HepG2 (cell line): Measurements from ENCODE around the gene STXBP2. TPM values are rescaled to one million over a fixed set of nuclear protein-coding genes. Genes with fewer than 3 reads are reported as not detected.
A peak's percentile ranks its signal among the peaks of the same experiment; 100 is the strongest.

ENCODE experiments used
- ATAC-seq: fragments of 200-7000 bp; cut with Tn5 transposase; 3 replicates; pipeline ENCODE4 v1.9.1; 2020; ENCODE audit warnings: mild to moderate bottlenecking, moderate library complexity
- BruUV-seq: library from RNA; stranded (reverse); fragments of 400-500 nt; replicated peaks from 2 replicates; lab custom pipeline; 2021; lab: Mats Ljungman, UMichigan
- CTCF ChIA-PET: fragments of 300-600 bp; formaldehyde crosslinking; extraction: SDS; loops from one replicate; lab custom pipeline; 2021; ENCODE audit warnings: low total read pairs, inconsistent platforms, low intra/inter-chr PET ratio; lab: Yijun Ruan, JAX
- POLR2A ChIA-PET: fragments of 350-600 bp; sonication (Branson Sonifier 250); formaldehyde crosslinking; loops from one replicate; lab custom pipeline; 2020; ENCODE audit warnings: antibody characterized with exemption, inconsistent platforms; lab: Yijun Ruan, JAX
- DNase-seq: peaks from one replicate; pipeline ENCODE4 v3.0.0-alpha.2; 2015; ENCODE audit warnings: low spot score
- FAIRE-seq: peaks from 3 replicates; lab custom pipeline; 2011; peaks lifted over from hg19 to GRCh38; lab: Jason Lieb, UNC
- H2AFZ ChIP-seq: one replicate; pipeline ENCODE4 v1.6.1; 2011; ENCODE audit warnings: low read length, inconsistent platforms
- H3K27ac ChIP-seq: fragments of 300-600 bp; 3 replicates; pipeline ENCODE4 v1.8.0; 2011; ENCODE audit warnings: mixed run types, mild to moderate bottlenecking, mixed read lengths, low read length, inconsistent platforms; ENCODE audit not compliant: insufficient read depth; ENCODE audit errors: extremely low read length
- H3K27me3 ChIP-seq, 2 experiments: fragments of 200-600 bp in 1 of 2; 2 replicates in 1 of 2; 3 replicates in 1 of 2; pipeline versions ENCODE4 v1.6.0 to v1.8.0; 2011; ENCODE audit warnings: low read length in 2 of 2, mild to moderate bottlenecking in 2 of 2, moderate library complexity in 2 of 2, inconsistent platforms in 1 of 2; ENCODE audit not compliant: insufficient read depth in 2 of 2, control insufficient read depth in 1 of 2
- H3K36me3 ChIP-seq, 2 experiments: fragments of 200-600 bp in 1 of 2; replicated peaks in 1 of 2; 2 replicates in 1 of 2; 3 replicates in 1 of 2; pipeline versions ENCODE4 v1.5.1 to v1.8.0; 2011; ENCODE audit warnings: low read length in 2 of 2, inconsistent platforms in 1 of 2; ENCODE audit not compliant: insufficient read depth in 2 of 2, control insufficient read depth in 1 of 2
- H3K4me1 ChIP-seq: 2 replicates; pipeline ENCODE4 v1.5.1; 2012; ENCODE audit warnings: low read length, inconsistent platforms; ENCODE audit not compliant: insufficient read depth
- H3K4me2 ChIP-seq: 2 replicates; pipeline ENCODE4 v1.6.0; 2011; ENCODE audit warnings: low read depth, low read length, inconsistent platforms
- H3K4me3 ChIP-seq, 3 experiments: fragments of 200-600 bp in 1 of 3; sonication (generic), shearing (Covaris generic) in 1 of 3; replicated peaks in 1 of 3; 2 replicates each; pipeline ENCODE4 v1.5.1; 2011 to 2016; ENCODE audit warnings: low read length in 3 of 3, inconsistent platforms in 2 of 3, low read depth in 2 of 3, mild to moderate bottlenecking in 2 of 3, control low read depth in 1 of 3, mixed read lengths in 1 of 3; ENCODE audit not compliant: insufficient read depth in 1 of 3
- H3K79me2 ChIP-seq: one replicate; pipeline ENCODE4 v1.6.1; 2011; ENCODE audit warnings: low read length, inconsistent platforms; ENCODE audit not compliant: insufficient read depth
- H3K9ac ChIP-seq: 2 replicates; pipeline ENCODE4 v1.6.0; 2011; ENCODE audit warnings: mild to moderate bottlenecking, low read depth, low read length, inconsistent platforms; ENCODE audit not compliant: insufficient read depth
- H3K9me3 ChIP-seq: 2 replicates; pipeline ENCODE4 v1.5.1; 2012; ENCODE audit warnings: mild to moderate bottlenecking, low read length
- H4K20me1 ChIP-seq: 2 replicates; pipeline ENCODE4 v1.6.0; 2011; ENCODE audit warnings: inconsistent platforms, mild to moderate bottlenecking, low read length, moderate library complexity; ENCODE audit not compliant: insufficient read depth
- CBX2 ChIP-seq, 2 experiments: fragments of 200-600 bp in 1 of 2; sonication (generic); formaldehyde crosslinking in 1 of 2; IDR thresholded peaks; 2 replicates each; pipeline versions ENCODE4 v1.7.0 to v1.8.1; 2018 to 2022; ENCODE audit warnings: low read depth in 2 of 2, low read length in 1 of 2, mild to moderate bottlenecking in 1 of 2, missing genetic modification reagents in 1 of 2
- FOXO1 ChIP-seq: sonication (generic); formaldehyde crosslinking; IDR thresholded peaks from 2 replicates; pipeline ENCODE4 v1.4.0; 2020; ENCODE audit warnings: missing genetic modification reagents
- GFI1 ChIP-seq: sonication (generic); formaldehyde crosslinking; IDR thresholded peaks from 2 replicates; pipeline ENCODE4 v1.5.0; 2020; ENCODE audit warnings: missing genetic modification reagents, mild to moderate bottlenecking, borderline replicate concordance
- MAZ ChIP-seq, 2 experiments: sonication (generic) in 1 of 2; formaldehyde crosslinking in 1 of 2; IDR thresholded peaks; 2 replicates each; pipeline versions ENCODE4 v1.5.0 to v1.6.1; 2012 to 2020; ENCODE audit warnings: low read depth in 2 of 2, mild to moderate bottlenecking in 2 of 2, borderline replicate concordance in 1 of 2, improper control_type of control experiment in 1 of 2, low read length in 1 of 2, missing genetic modification reagents in 1 of 2, moderate library complexity in 1 of 2
- NR2F2 ChIP-seq: IDR thresholded peaks from 2 replicates; pipeline ENCODE4 v1.6.1; 2012; ENCODE audit warnings: low read depth, inconsistent platforms, borderline replicate concordance
- PAX8 ChIP-seq: sonication (generic); formaldehyde crosslinking; IDR thresholded peaks from 2 replicates; pipeline ENCODE4 v1.8.0; 2022; ENCODE audit warnings: mild to moderate bottlenecking, missing genetic modification reagents, borderline replicate concordance
- POLR2G ChIP-seq: fragments of 200-400 bp; formaldehyde crosslinking; IDR thresholded peaks from 2 replicates; pipeline ENCODE4 v1.6.1; 2018; ENCODE audit warnings: mild to moderate bottlenecking, low read depth, low read length, moderate library complexity
- RBM22 ChIP-seq: fragments of 200-400 bp; formaldehyde crosslinking; optimal IDR thresholded peaks from 2 replicates; pipeline ENCODE3; 2017; ENCODE audit warnings: mild to moderate bottlenecking, low read length, moderate library complexity
- ZNF629 ChIP-seq: sonication (generic); formaldehyde crosslinking; conservative IDR thresholded peaks from 2 replicates; pipeline ENCODE4 v1.5.0; 2020; ENCODE audit warnings: missing genetic modification reagents
- ZNF709 ChIP-seq: sonication (generic); formaldehyde crosslinking; IDR thresholded peaks from 2 replicates; pipeline ENCODE4 v1.5.0; 2020; ENCODE audit warnings: mild to moderate bottlenecking, missing genetic modification reagents
- ZNF720 ChIP-seq: sonication (generic); formaldehyde crosslinking; IDR thresholded peaks from 2 replicates; pipeline ENCODE4 v1.4.0; 2020; ENCODE audit warnings: missing genetic modification reagents
- WGBS: methylation state at CpG from one replicate; pipeline ENCODE4 v1.1.6; 2017; ENCODE audit warnings: low lambda C conversion rate; 5-methylcytosine and 5-hydroxymethylcytosine counted together
- in situ Hi-C: cut with HindIII; loops from 2 replicates; pipeline ENCODE4 v1.10.0; 2017; ENCODE audit warnings: low pct_unique_long_range_greater_than_20kb; ENCODE audit not compliant: extremely low pct_ligation_motif_present
- intact Hi-C: fragments of 100-400 bp; cut with micrococcal nuclease; formaldehyde crosslinking; loops from one replicate; pipeline ENCODE4 v1.10.0; 2022; ENCODE audit not compliant: unreplicated experiment
- polyA plus RNA-seq, 8 experiments: library from polyadenylated mRNA; depleted of rRNA in 3 of 8; stranded (reverse) in 7 of 8; unstranded in 1 of 8; fragments of >200 nt; fragmentation: Illumina TruSeq in 4 of 8; extraction: Trizol in 4 of 8; gene quantifications; 2 replicates each; pipeline versions ENCODE4 v1.2.1 to v1.2.3, GENCODE V29; 2011 to 2016; ENCODE audit warnings: low read depth in 4 of 8, missing spikeins in 1 of 8, mixed read lengths in 1 of 8; ENCODE audit not compliant: insufficient read depth in 1 of 8
- total RNA-seq, 5 experiments: library from RNA; depleted of rRNA; stranded (reverse); fragments of >200 nt; fragmentation: Illumina TruSeq; extraction: Trizol; gene quantifications; 2 replicates each; pipeline ENCODE4 v1.2.3, GENCODE V29; 2016; ENCODE audit warnings: low read depth in 1 of 5
- TF ChIP-seq, protein P1 (sequence below): IDR thresholded peaks from 2 replicates; pipeline ENCODE4 v1.6.1; 2016; ENCODE audit warnings: missing genetic modification reagents, missing compliant biosample characterization
- TF ChIP-seq, protein P2 (sequence below): sonication (generic); formaldehyde crosslinking; conservative IDR thresholded peaks from 2 replicates; pipeline ENCODE4 v1.4.0; 2020; ENCODE audit warnings: missing genetic modification reagents
- TF ChIP-seq, protein P3 (sequence below): sonication (generic); formaldehyde crosslinking; IDR thresholded peaks from 2 replicates; pipeline ENCODE4 v1.5.0; 2020; ENCODE audit warnings: missing genetic modification reagents
- TF ChIP-seq, protein P4 (sequence below): IDR thresholded peaks from 2 replicates; pipeline ENCODE4 v1.6.1; 2016; ENCODE audit warnings: low read depth, control low read depth
- TF ChIP-seq, protein P5 (sequence below): sonication (generic); formaldehyde crosslinking; IDR thresholded peaks from 2 replicates; pipeline ENCODE4 v1.4.0; 2020; ENCODE audit warnings: missing genetic modification reagents, mild to moderate bottlenecking, borderline replicate concordance

Gene STXBP2
- total and polyA plus RNA-seq, 2 of the 13 experiments (the other 11 are each of a cell fraction or from before 2014, with no cell fraction given): 22.8 to 40.1 TPM

DNA sequence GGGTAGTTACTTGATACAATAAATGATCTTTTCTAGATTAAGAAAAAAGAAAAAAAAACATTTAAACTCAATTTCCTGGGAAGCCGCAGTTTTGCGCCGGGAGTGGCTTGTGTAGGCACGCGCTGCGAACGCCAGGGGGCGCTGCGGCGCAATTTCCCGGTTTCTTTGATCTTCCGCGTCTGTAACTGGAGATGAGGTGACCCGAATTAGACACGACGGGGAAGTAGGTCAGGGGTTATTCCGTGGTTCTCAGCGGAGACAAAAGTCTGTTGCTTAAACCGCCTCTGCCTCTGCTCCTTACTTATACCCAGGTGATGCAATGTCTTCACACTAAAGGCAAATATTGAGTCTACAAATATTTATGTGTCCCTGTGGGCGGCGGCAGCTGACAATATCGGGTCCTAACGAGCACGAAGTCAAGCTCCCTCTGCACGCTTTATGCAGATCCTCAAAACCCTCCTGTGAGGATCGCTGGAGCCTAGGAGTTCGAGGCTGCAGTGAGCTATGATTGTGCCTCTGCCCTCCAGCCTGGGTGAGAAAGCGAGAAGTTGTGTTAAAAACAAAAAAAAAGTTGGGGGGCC, 15.2 kb downstream of the STXBP2 start:
- Histone ChIP-seq H3K9ac (no peak overlapping the region), H3K79me2 (no peaks in the 10 kb centered on the region), H4K20me1 (no peaks in the 10 kb centered on the region), H3K27ac (peak overlapping the region; percentile 58), H2AFZ (no peak overlapping the region), H3K36me3 (no peaks in the 10 kb centered on the region), H3K4me2 (peak overlapping the region; percentile 66), H3K4me1 (peaks cover 17% of the 10 kb centered on the region), H3K4me3 (peak overlapping the region in 1 of 3 experiments; percentile 31; a peak in 1 of 6 replicates), H3K27me3 (no peaks in the 10 kb centered on the region), H3K9me3 (no peaks in the 10 kb centered on the region)
- in situ Hi-C loops (no loop called here), intact Hi-C loops (loop anchor here (1.0 kb wide), 2 partner anchors 29 to 115 kb away; no protein-coding TSS in a partner anchor)
- no TSS peak for BruUV-seq
- ATAC-seq (peak; percentile 88), FAIRE-seq (peak; percentile 93), DNase-seq (peak; percentile 96)
- POLR2A ChIA-PET: interaction anchor here (0.6 to 1.1 kb wide), 5 partner anchors 11 to 566 kb away, joined by 3 to 7 read pairs (median 4); partner anchors contain the start of genes CAMSAP3, PET100 and XAB2
- CTCF ChIA-PET: interaction anchor here (1.4 to 2.3 kb wide), 3 partner anchors 26 to 148 kb away, joined by 6 to 34 read pairs (median 7); partner anchors contain the start of gene TRAPPC5
- WGBS: 2% methylated on average over 28 of the region's 28 CpGs
- TF ChIP-seq FOXO1 (CRISPR knock-in tag) (peak; percentile 88), RBM22 (no peak), ZNF709 (CRISPR knock-in tag) (no peak; the same call in 1 of the 2 replicates), PAX8 (CRISPR knock-in tag) (no peak), CBX2 (IDR thresholded peaks at IDR 0.05; ENCODE audit: low read depth, low read length) (no peak), CBX2 (CRISPR knock-in tag; IDR thresholded peaks at IDR 0.05; ENCODE audit: low read depth) (no peak), MAZ (IDR thresholded peaks at IDR 0.05; ENCODE audit: borderline replicate concordance, low read depth, low read length) (peak; percentile 41; the same call in 1 of the 2 replicates), MAZ (CRISPR knock-in tag; IDR thresholded peaks at IDR 0.05; ENCODE audit: low read depth) (peak; percentile 84), NR2F2 (peak; percentile 65; the same call in 1 of the 2 replicates), ZNF720 (CRISPR knock-in tag) (no peak), POLR2G (no peak), ZNF629 (no peak), GFI1 (CRISPR knock-in tag) (peak; percentile 47; the same call in 1 of the 2 replicates)
- TF ChIP-seq, protein P1, sequence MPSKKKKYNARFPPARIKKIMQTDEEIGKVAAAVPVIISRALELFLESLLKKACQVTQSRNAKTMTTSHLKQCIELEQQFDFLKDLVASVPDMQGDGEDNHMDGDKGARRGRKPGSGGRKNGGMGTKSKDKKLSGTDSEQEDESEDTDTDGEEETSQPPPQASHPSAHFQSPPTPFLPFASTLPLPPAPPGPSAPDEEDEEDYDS (CRISPR knock-in tag): peak; percentile 41
- TF ChIP-seq, protein P2, sequence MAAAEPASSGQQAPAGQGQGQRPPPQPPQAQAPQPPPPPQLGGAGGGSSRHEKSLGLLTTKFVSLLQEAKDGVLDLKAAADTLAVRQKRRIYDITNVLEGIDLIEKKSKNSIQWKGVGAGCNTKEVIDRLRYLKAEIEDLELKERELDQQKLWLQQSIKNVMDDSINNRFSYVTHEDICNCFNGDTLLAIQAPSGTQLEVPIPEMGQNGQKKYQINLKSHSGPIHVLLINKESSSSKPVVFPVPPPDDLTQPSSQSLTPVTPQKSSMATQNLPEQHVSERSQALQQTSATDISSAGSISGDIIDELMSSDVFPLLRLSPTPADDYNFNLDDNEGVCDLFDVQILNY (CRISPR knock-in tag): no peak
- TF ChIP-seq, protein P3, sequence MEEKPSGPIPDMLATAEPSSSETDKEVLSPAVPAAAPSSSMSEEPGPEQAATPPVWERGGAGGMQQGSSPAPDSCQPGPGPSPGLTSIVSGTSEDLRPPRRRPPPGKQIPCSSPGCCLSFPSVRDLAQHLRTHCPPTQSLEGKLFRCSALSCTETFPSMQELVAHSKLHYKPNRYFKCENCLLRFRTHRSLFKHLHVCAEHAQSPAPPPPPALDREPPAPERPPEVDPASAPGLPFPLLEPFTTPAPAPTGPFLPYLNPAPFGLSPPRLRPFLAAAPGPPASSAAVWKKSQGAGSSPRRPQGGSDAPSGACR (CRISPR knock-in tag): no peak
- TF ChIP-seq, protein P4, sequence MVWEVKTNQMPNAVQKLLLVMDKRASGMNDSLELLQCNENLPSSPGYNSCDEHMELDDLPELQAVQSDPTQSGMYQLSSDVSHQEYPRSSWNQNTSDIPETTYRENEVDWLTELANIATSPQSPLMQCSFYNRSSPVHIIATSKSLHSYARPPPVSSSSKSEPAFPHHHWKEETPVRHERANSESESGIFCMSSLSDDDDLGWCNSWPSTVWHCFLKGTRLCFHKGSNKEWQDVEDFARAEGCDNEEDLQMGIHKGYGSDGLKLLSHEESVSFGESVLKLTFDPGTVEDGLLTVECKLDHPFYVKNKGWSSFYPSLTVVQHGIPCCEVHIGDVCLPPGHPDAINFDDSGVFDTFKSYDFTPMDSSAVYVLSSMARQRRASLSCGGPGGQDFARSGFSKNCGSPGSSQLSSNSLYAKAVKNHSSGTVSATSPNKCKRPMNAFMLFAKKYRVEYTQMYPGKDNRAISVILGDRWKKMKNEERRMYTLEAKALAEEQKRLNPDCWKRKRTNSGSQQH (CRISPR knock-in tag): no peak
- TF ChIP-seq, protein P5, sequence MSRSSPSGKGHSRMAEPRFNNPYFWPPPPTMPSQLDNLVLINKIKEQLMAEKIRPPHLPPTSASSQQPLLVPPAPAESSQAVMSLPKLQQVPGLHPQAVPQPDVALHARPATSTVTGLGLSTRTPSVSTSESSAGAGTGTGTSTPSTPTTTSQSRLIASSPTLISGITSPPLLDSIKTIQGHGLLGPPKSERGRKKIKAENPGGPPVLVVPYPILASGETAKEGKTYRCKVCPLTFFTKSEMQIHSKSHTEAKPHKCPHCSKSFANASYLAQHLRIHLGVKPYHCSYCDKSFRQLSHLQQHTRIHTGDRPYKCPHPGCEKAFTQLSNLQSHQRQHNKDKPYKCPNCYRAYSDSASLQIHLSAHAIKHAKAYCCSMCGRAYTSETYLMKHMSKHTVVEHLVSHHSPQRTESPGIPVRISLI (CRISPR knock-in tag): 0 out of 2 replicates have a peak, but pooled peaks have one; percentile 10
